H1 (cell line): ENCODE results near the gene FAM193A. TPM values are rescaled to one million over a fixed set of nuclear protein-coding genes. Genes with fewer than 3 reads are reported as not detected.

Experiments
- CTCF ChIA-PET: fragments of 300-600 bp; sonication (Branson Sonifier 250); formaldehyde crosslinking; loops from one replicate; lab custom pipeline; 2021; ENCODE audit not compliant: partially characterized antibody; lab: Charles Lee
- POLR2A ChIA-PET: fragments of 300-600 bp; sonication (Branson Sonifier 250); formaldehyde crosslinking; loops from one replicate; lab custom pipeline; 2021; ENCODE audit warnings: inconsistent platforms; ENCODE audit not compliant: partially characterized antibody; lab: Charles Lee
- DNase-seq, 2 experiments: peaks; one replicate each; pipeline versions ENCODE4 v3.0.0 to v3.0.0-alpha.2; 2010 to 2022; ENCODE audit warnings: low spot score in 2 of 2, low read depth in 1 of 2, mixed read lengths in 1 of 2
- FAIRE-seq: peaks from 2 replicates; lab custom pipeline; 2011; peaks lifted over from hg19 to GRCh38; lab: Jason Lieb, UNC
- H2AFZ ChIP-seq: 2 replicates; pipeline ENCODE4 v1.8.1; 2012; ENCODE audit warnings: low read length, inconsistent platforms
- H2AK5ac ChIP-seq: 2 replicates; pipeline ENCODE4 v1.6.1; 2013; ENCODE audit warnings: low read depth, low read length
- H2BK120ac ChIP-seq: replicated peaks from 2 replicates; pipeline ENCODE3; 2013; ENCODE audit warnings: low read depth, low read length, inconsistent platforms
- H2BK12ac ChIP-seq: 2 replicates; pipeline ENCODE4 v1.6.1; 2013; ENCODE audit warnings: low read depth, low read length
- H2BK15ac ChIP-seq: 2 replicates; pipeline ENCODE4 v1.6.1; 2013; ENCODE audit warnings: low read length
- H2BK20ac ChIP-seq: 2 replicates; pipeline ENCODE4 v1.6.1; 2013; ENCODE audit warnings: low read length
- H2BK5ac ChIP-seq: 2 replicates; pipeline ENCODE4 v1.6.1; 2013; ENCODE audit warnings: low read depth, low read length
- H3K14ac ChIP-seq: 2 replicates; pipeline ENCODE4 v1.6.1; 2013; ENCODE audit warnings: inconsistent platforms; ENCODE audit not compliant: insufficient read length
- H3K18ac ChIP-seq: 2 replicates; pipeline ENCODE4 v1.6.1; 2013; ENCODE audit warnings: low read length; ENCODE audit errors: extremely low read depth
- H3K23ac ChIP-seq: 2 replicates; pipeline ENCODE4 v1.6.1; 2013; ENCODE audit warnings: inconsistent platforms; ENCODE audit not compliant: insufficient read length
- H3K23me2 ChIP-seq: 2 replicates; pipeline ENCODE4 v1.6.1; 2013; ENCODE audit warnings: low read depth, low read length
- H3K27ac ChIP-seq: 2 replicates; pipeline ENCODE4 v1.6.1; 2011; ENCODE audit warnings: low read depth, low read length, inconsistent platforms
- H3K27me3 ChIP-seq, 4 experiments: replicated peaks in 1 of 4; 1 replicate in 1 of 4; 2 replicates in 3 of 4; pipeline versions ENCODE4 v1.6.1 to v1.8.1; 2011 to 2013; ENCODE audit warnings: low read length in 3 of 4, mild to moderate bottlenecking in 3 of 4, inconsistent platforms in 2 of 4, mixed read lengths in 2 of 4, moderate library complexity in 1 of 4; ENCODE audit not compliant: control insufficient read depth in 3 of 4, insufficient read depth in 3 of 4; ENCODE audit errors: extremely low read depth in 1 of 4
- H3K36me3 ChIP-seq, 4 experiments: 2 replicates each; pipeline versions ENCODE4 v1.6.1 to v1.8.1; 2011 to 2013; ENCODE audit warnings: mild to moderate bottlenecking in 4 of 4, low read length in 3 of 4, moderate library complexity in 2 of 4, control low read depth in 1 of 4, inconsistent platforms in 1 of 4; ENCODE audit not compliant: insufficient read depth in 4 of 4, control insufficient read depth in 2 of 4
- H3K4ac ChIP-seq: replicated peaks from 2 replicates; pipeline ENCODE3; 2013; ENCODE audit warnings: low read length, low read depth, mixed read lengths, inconsistent platforms; ENCODE audit not compliant: insufficient read length
- H3K4me1 ChIP-seq, 4 experiments: replicated peaks in 1 of 4; 1 replicate in 1 of 4; 2 replicates in 3 of 4; pipeline versions ENCODE4 v1.6.1 to v1.8.1; 2011 to 2013; ENCODE audit warnings: low read length in 3 of 4, inconsistent platforms in 2 of 4, mixed read lengths in 1 of 4; ENCODE audit not compliant: insufficient read depth in 4 of 4, control insufficient read depth in 3 of 4
- H3K4me2 ChIP-seq, 2 experiments: 2 replicates each; pipeline versions ENCODE4 v1.6.1 to v1.8.1; 2011 to 2013; ENCODE audit warnings: low read depth in 2 of 2, low read length in 2 of 2, control low read depth in 1 of 2, inconsistent platforms in 1 of 2, mild to moderate bottlenecking in 1 of 2; ENCODE audit not compliant: insufficient read depth in 1 of 2
- H3K4me3 ChIP-seq, 4 experiments: fragments of 200-600, 300-600 bp in 1 of 4; sonication (generic), shearing (Covaris generic), sonication (Bioruptor Twin) in 1 of 4; 2 replicates each; pipeline versions ENCODE4 v1.5.1 to v1.8.1; 2011 to 2016; ENCODE audit warnings: low read length in 4 of 4, low read depth in 3 of 4, control low read depth in 2 of 4, inconsistent platforms in 2 of 4, mild to moderate bottlenecking in 2 of 4, mixed read lengths in 1 of 4, moderate library complexity in 1 of 4; ENCODE audit not compliant: insufficient read depth in 2 of 4; ENCODE audit errors: extremely low read depth in 1 of 4
- H3K56ac ChIP-seq: replicated peaks from 2 replicates; pipeline ENCODE3; 2013; ENCODE audit warnings: low read depth, mild to moderate bottlenecking, mixed read lengths, low read length, inconsistent platforms; ENCODE audit not compliant: insufficient read length
- H3K79me1 ChIP-seq: 2 replicates; pipeline ENCODE4 v1.6.1; 2013; ENCODE audit warnings: low read depth, low read length, control low read depth
- H3K79me2 ChIP-seq, 2 experiments: 2 replicates each; pipeline versions ENCODE4 v1.6.1 to v1.8.1; 2012 to 2013; ENCODE audit warnings: low read length in 2 of 2, mild to moderate bottlenecking in 2 of 2, inconsistent platforms in 1 of 2; ENCODE audit not compliant: insufficient read depth in 2 of 2, control insufficient read depth in 1 of 2
- H3K9ac ChIP-seq, 4 experiments: replicated peaks in 1 of 4; 1 replicate in 1 of 4; 2 replicates in 3 of 4; pipeline versions ENCODE4 v1.6.1 to v1.8.1; 2011 to 2013; ENCODE audit warnings: low read depth in 3 of 4, low read length in 3 of 4, control low read depth in 2 of 4, mild to moderate bottlenecking in 2 of 4, moderate library complexity in 2 of 4, inconsistent platforms in 1 of 4; ENCODE audit errors: extremely low read depth in 1 of 4
- H3K9me3 ChIP-seq, 2 experiments: 2 replicates each; pipeline versions ENCODE4 v1.6.1 to v1.8.1; 2012 to 2013; ENCODE audit warnings: mild to moderate bottlenecking in 2 of 2, moderate library complexity in 2 of 2, control low read depth in 1 of 2, inconsistent platforms in 1 of 2, low read depth in 1 of 2, low read length in 1 of 2, mixed read lengths in 1 of 2; ENCODE audit not compliant: insufficient read depth in 2 of 2
- H4K20me1 ChIP-seq, 2 experiments: replicated peaks in 1 of 2; 2 replicates each; pipeline versions ENCODE3 to v1.8.1; 2011 to 2013; ENCODE audit warnings: inconsistent platforms in 2 of 2, low read length in 2 of 2, mild to moderate bottlenecking in 1 of 2; ENCODE audit not compliant: insufficient read depth in 2 of 2, control insufficient read depth in 1 of 2
- H4K5ac ChIP-seq: 2 replicates; pipeline ENCODE4 v1.6.1; 2013; ENCODE audit warnings: low read length, low read depth, mixed read lengths, inconsistent platforms; ENCODE audit not compliant: insufficient read length
- H4K8ac ChIP-seq: 2 replicates; pipeline ENCODE4 v1.8.0; 2013; ENCODE audit warnings: mild to moderate bottlenecking, moderate library complexity, low read length, inconsistent platforms; ENCODE audit not compliant: insufficient read depth; ENCODE audit errors: extremely low read depth
- H4K91ac ChIP-seq: replicated peaks from 2 replicates; pipeline ENCODE3; 2013; ENCODE audit warnings: low read length, mixed read lengths, inconsistent platforms; ENCODE audit not compliant: insufficient read length
- ASH2L ChIP-seq: fragments of 200-600, 300-600 bp; sonication (generic); IDR thresholded peaks from one replicate; pipeline ENCODE4 v1.7.1; 2017; ENCODE audit warnings: low read length
- CEBPB ChIP-seq: IDR thresholded peaks from 2 replicates; pipeline ENCODE4 v1.6.1; 2012; ENCODE audit warnings: low read depth, low read length
- CREB1 ChIP-seq: IDR thresholded peaks from 2 replicates; pipeline ENCODE4 v1.6.1; 2012; ENCODE audit warnings: inconsistent platforms
- FOSL1 ChIP-seq: IDR thresholded peaks from 2 replicates; pipeline ENCODE4 v1.6.1; 2011; ENCODE audit warnings: mild to moderate bottlenecking, low read depth, low read length, moderate library complexity; ENCODE audit not compliant: insufficient read depth
- HDAC2 ChIP-seq, 2 experiments: fragments of 300-600 bp in 1 of 2; sonication (generic) in 1 of 2; IDR thresholded peaks; 2 replicates each; pipeline ENCODE4 v1.6.1; 2011 to 2012; ENCODE audit warnings: low read depth in 2 of 2, low read length in 2 of 2, mild to moderate bottlenecking in 2 of 2, moderate library complexity in 2 of 2, borderline replicate concordance in 1 of 2, inconsistent platforms in 1 of 2
- KDM1A ChIP-seq: fragments of 200-600, 300-600 bp; sonication (generic); IDR thresholded peaks from 2 replicates; pipeline ENCODE4 v1.7.1; 2016; ENCODE audit warnings: mild to moderate bottlenecking, low read length, borderline replicate concordance
- POLR2A ChIP-seq, 2 experiments: IDR thresholded peaks; 1 replicate in 1 of 2; 2 replicates in 1 of 2; pipeline ENCODE4 v1.6.1; 2011; ENCODE audit warnings: low read depth in 2 of 2, low read length in 2 of 2, mild to moderate bottlenecking in 2 of 2; ENCODE audit errors: control extremely low read depth in 1 of 2
- POLR2AphosphoS5 ChIP-seq: IDR thresholded peaks from 2 replicates; pipeline ENCODE4 v1.6.1; 2011; ENCODE audit warnings: low read depth, low read length
- RBBP5 ChIP-seq: IDR thresholded peaks from 2 replicates; pipeline ENCODE4 v1.7.1; 2012; ENCODE audit warnings: low read depth, mild to moderate bottlenecking, inconsistent platforms, low read length, moderate library complexity, borderline replicate concordance
- RFX5 ChIP-seq: IDR thresholded peaks from 2 replicates; pipeline ENCODE4 v1.6.1; 2011; ENCODE audit warnings: low read depth, low read length, improper control_type of control experiment, borderline replicate concordance
- TBP ChIP-seq: IDR thresholded peaks from 2 replicates; pipeline ENCODE4 v1.6.1; 2011; ENCODE audit warnings: low read depth, low read length, improper control_type of control experiment
- WGBS, 2 experiments: shearing (Covaris generic) in 1 of 2; methylation state at CpG; one replicate each; pipeline versions ENCODE4 v1.1.6 to v1.1.7; 2013 to 2015; ENCODE audit warnings: low lambda C conversion rate in 2 of 2, mixed read lengths in 2 of 2, inconsistent platforms in 1 of 2, low coverage in 1 of 2, missing lambda C conversion rate in 1 of 2; ENCODE audit not compliant: insufficient replicate concordance in 2 of 2, insufficient coverage in 1 of 2, insufficient read length in 1 of 2; ENCODE audit errors: extremely low coverage in 1 of 2, missing lambda C conversion rate in 1 of 2; 5-methylcytosine and 5-hydroxymethylcytosine counted together
- polyA plus RNA-seq, 7 experiments: library from polyadenylated mRNA; depleted of rRNA in 3 of 7; stranded (reverse) in 5 of 7; unstranded in 2 of 7; fragments of >200 nt in 5 of 7; fragments of 200-250 nt in 2 of 7; gene quantifications; 1 replicate in 5 of 7; 2 replicates in 1 of 7; 4 replicates in 1 of 7; pipeline versions ENCODE4 v1.2.1 to v1.2.3, GENCODE V29; 2011 to 2013; ENCODE audit warnings: missing spikeins in 2 of 7, mixed read lengths in 2 of 7
- total RNA-seq: library from RNA; stranded (reverse); fragmentation: NEBNext Ultra II Directional; extraction: Animal tissue kit (Norgen Biotek cat#: 25700); gene quantifications from 2 replicates; pipeline ENCODE4 v1.2.1, GENCODE V29; 2021

Gene FAM193A
- total and polyA plus RNA-seq, 2 of the 8 experiments (the other 6 are each of a cell fraction or from before 2014, with no cell fraction given), result 8.7 to 26.2 TPM

DNA sequence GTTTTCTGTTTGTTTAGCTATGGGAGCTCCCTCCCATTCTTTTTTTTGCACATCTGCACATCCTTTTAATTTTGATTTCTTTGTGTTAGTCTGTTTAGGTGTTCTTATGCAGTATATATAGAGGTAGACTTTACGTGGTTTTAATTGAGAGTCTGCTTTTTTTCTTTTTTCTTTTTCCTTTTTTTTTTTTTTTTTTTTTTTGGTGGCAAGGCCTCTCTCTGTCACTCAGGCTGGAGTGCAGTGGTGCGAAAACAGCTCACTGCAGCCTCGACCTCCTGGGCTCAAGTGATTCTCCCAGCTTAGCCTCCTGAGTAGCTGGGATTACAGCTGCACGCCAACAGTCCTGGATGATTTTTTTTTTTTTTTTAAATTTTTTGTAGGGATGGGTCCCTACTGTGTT is 68.2 kb downstream of the FAM193A start:
- H2BK12ac ChIP-seq, result no peak overlapping the region
- no peak overlapping the region for H4K5ac ChIP-seq
- no peak overlapping the region for H3K4me2 ChIP-seq
- TF ChIP-seq CREB1 (no peak), POLR2A (IDR thresholded peaks at IDR 0.05; ENCODE audit: control extremely low read depth in 1 of 2, low read depth in 2 of 2, low read length in 2 of 2) (no peak), RFX5 (no peak), TBP (no peak), ASH2L (no peak), KDM1A (no peak), CEBPB (no peak), FOSL1 (no peak), RBBP5 (no peak), HDAC2 (IDR thresholded peaks at IDR 0.05; ENCODE audit: borderline replicate concordance in 1 of 2, low read depth in 2 of 2, low read length in 2 of 2) (no peak), POLR2AphosphoS5 (no peak)
- TF ChIP-seq, all 59 proteins: peak for 0
- H3K27ac ChIP-seq, result no peak overlapping the region
- POLR2A ChIA-PET, result interaction anchor here (0.6 kb wide), 1 partner anchor 70 kb away, joined by 3 read pairs; no protein-coding TSS in a partner anchor
- no peak overlapping the region for H3K14ac ChIP-seq
- H2AFZ ChIP-seq, result no peak overlapping the region
- H4K8ac ChIP-seq, result no peak overlapping the region
- no peak overlapping the region for H4K91ac ChIP-seq
- peaks cover 0 to 2% (median 0%) of the 10 kb centered on the region in 4 experiments; a peak in 1 of 7 replicates for H3K4me1 ChIP-seq
- no peaks in the 10 kb centered on the region for H3K23me2 ChIP-seq
- no peaks in the 10 kb centered on the region for H3K27me3 ChIP-seq
- no peak overlapping the region for H3K9ac ChIP-seq
- H3K79me2 ChIP-seq, result peaks cover 15 to 76% of the 10 kb centered on the region in 2 experiments
- no peak for FAIRE-seq
- H3K79me1 ChIP-seq, result peaks cover 9% of the 10 kb centered on the region
- H2BK15ac ChIP-seq, result no peak overlapping the region
- peaks cover 2 to 5% of the 10 kb centered on the region in 2 experiments for H4K20me1 ChIP-seq
- no peaks in the 10 kb centered on the region for H3K36me3 ChIP-seq
- CTCF ChIA-PET, result interaction anchor here (0.7 kb wide), 1 partner anchor 67 kb away, joined by 3 read pairs; no protein-coding TSS in a partner anchor
- no peaks in the 10 kb centered on the region for H3K9me3 ChIP-seq
- H2BK5ac ChIP-seq, result no peak overlapping the region
- no peak overlapping the region for H2BK120ac ChIP-seq
- no peak overlapping the region for H2AK5ac ChIP-seq
- WGBS, 2 experiments, result 87% methylated on average over 4 of the region's 4 CpGs; no CpG with 5 or more reads in 1 of the 2 experiments
- H2BK20ac ChIP-seq, result no peak overlapping the region
- H3K4ac ChIP-seq, result no peak overlapping the region
- H3K56ac ChIP-seq, result no peak overlapping the region
- no peak overlapping the region for H3K23ac ChIP-seq
- no peak overlapping the region for H3K18ac ChIP-seq
- H3K4me3 ChIP-seq, result no peak overlapping the region
- no peak for DNase-seq
